CD4-positive, alpha-beta T cell (primary cell): ENCODE data around the gene ICAM2. TPM values are rescaled to one million over a fixed set of nuclear protein-coding genes. Genes with fewer than 3 reads are reported as not detected.

ENCODE experiments used
- ATAC-seq: fragments of 200-7000 bp; cut with Tn5 transposase; one replicate; pipeline ENCODE4 v1.10.0; 2022; ENCODE audit warnings: mild to moderate bottlenecking; ENCODE audit not compliant: poor library complexity
- CTCF ChIA-PET: fragments of 350-600 bp; sonication (Branson Sonifier 250); formaldehyde crosslinking; loops from one replicate; lab custom pipeline; 2021; ENCODE audit warnings: antibody characterized with exemption, inconsistent platforms; lab: Charles Lee
- POLR2A ChIA-PET: fragments of 350-600 bp; sonication (Branson Sonifier 250); formaldehyde crosslinking; loops from one replicate; lab custom pipeline; 2021; ENCODE audit warnings: antibody characterized with exemption, inconsistent platforms; lab: Charles Lee
- DNase-seq, 14 experiments: peaks; one replicate each; pipeline ENCODE4 v3.0.0-alpha.2; 2013 to 2020; ENCODE audit warnings: mixed read lengths in 2 of 14
- H3K27ac ChIP-seq, 2 donors: one replicate each; pipeline versions ENCODE4 v1.5.1 to v1.7.0; 2013; ENCODE audit warnings: low read length in 2 of 2, low read depth in 1 of 2, mild to moderate bottlenecking in 1 of 2
- H3K27me3 ChIP-seq, 2 experiments: 1 replicate in 1 of 2; 2 replicates in 1 of 2; pipeline versions ENCODE4 v1.6.1 to v1.7.0; 2013; ENCODE audit warnings: low read length in 2 of 2, control low read depth in 1 of 2, mild to moderate bottlenecking in 1 of 2, moderate library complexity in 1 of 2; ENCODE audit not compliant: insufficient read depth in 2 of 2, control insufficient read depth in 1 of 2
- H3K36me3 ChIP-seq: one replicate; pipeline ENCODE4 v1.6.1; 2013; ENCODE audit warnings: low read length, control low read depth; ENCODE audit not compliant: insufficient read depth
- H3K4me1 ChIP-seq: one replicate; pipeline ENCODE4 v1.6.1; 2013; ENCODE audit warnings: low read length, control low read depth; ENCODE audit not compliant: insufficient read depth
- H3K4me3 ChIP-seq: one replicate; pipeline ENCODE4 v1.5.1; 2013; ENCODE audit warnings: mild to moderate bottlenecking, low read length, moderate library complexity
- H3K9me3 ChIP-seq, 2 experiments: 1 replicate in 1 of 2; 2 replicates in 1 of 2; pipeline versions ENCODE4 v1.6.1 to v1.7.0; 2013; ENCODE audit warnings: low read length in 2 of 2, mild to moderate bottlenecking in 2 of 2, control low read depth in 1 of 2, moderate library complexity in 1 of 2; ENCODE audit not compliant: control insufficient read depth in 1 of 2, insufficient read depth in 1 of 2
- H3K27ac Mint-ChIP-seq: one replicate; pipeline ENCODE4 v1.8.0; 2020; ENCODE audit warnings: mixed read lengths
- H3K27me3 Mint-ChIP-seq: one replicate; pipeline ENCODE4 v1.8.0; 2021; ENCODE audit warnings: mixed read lengths
- H3K36me3 Mint-ChIP-seq: one replicate; pipeline ENCODE4 v1.8.0; 2021; ENCODE audit warnings: low read depth, mixed read lengths
- H3K4me1 Mint-ChIP-seq: one replicate; pipeline ENCODE4 v1.8.0; 2021; ENCODE audit warnings: low read depth, mixed read lengths
- H3K4me3 Mint-ChIP-seq: one replicate; pipeline ENCODE4 v1.8.0; 2020; ENCODE audit warnings: mild to moderate bottlenecking, mixed read lengths
- H3K9me3 Mint-ChIP-seq: one replicate; pipeline ENCODE4 v1.8.0; 2020; ENCODE audit warnings: mixed read lengths
- intact Hi-C, 2 experiments: fragments of 100-400 bp; cut with DNase I in 1 of 2; cut with micrococcal nuclease in 1 of 2; formaldehyde crosslinking; loops; one replicate each; pipeline versions ENCODE4 v1.15.1 to v1.9.0; 2023 to 2025; cut with DNase I, micrococcal nuclease
- total RNA-seq, 174 experiments: library from RNA in 2 of 174; stranded (reverse) in 2 of 174; gene quantifications; one replicate each; pipeline ENCODE4 v1.2.3 and lab custom pipeline; 2021 to 2026
- TF ChIP-seq, protein P1 (sequence below): fragments of 200-600 bp; IDR thresholded peaks from one replicate; pipeline ENCODE4 v1.8.0; 2022; ENCODE audit warnings: antibody characterized with exemption, mild to moderate bottlenecking

Gene ICAM2
- total RNA-seq, 2 experiments from 2014 or later = 50.6 to 54.7 TPM

DNA sequence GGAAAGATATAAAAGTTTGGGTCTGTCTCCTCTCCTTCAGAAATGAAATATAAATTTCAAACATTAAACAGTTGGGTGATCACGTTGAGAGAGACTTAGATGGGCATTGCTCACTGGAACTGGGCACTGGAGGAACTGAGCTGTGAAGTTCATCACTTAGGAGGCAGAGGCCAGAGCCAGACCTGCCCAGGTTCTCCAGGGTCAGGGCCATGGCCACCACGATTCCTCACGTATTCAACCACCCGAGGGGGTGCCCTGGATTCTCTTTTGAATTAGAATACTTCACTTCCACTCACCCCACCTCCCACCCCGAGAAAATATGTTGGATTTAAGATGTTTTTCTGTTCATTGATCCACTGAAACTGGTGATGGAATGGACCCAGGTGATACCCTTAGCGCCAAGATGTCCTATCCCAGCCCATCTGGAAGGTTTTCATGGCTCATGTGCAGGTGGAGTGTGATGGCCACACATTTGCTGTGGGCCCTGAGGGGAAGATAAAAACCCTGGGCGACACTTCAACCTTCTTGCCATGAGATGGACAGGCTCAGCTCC lies 16.1 kb downstream of the ICAM2 start:
- Histone ChIP-seq H3K9me3 (no peaks in the 10 kb centered on the region), H3K4me3 (no peak overlapping the region), H3K27ac (peak overlapping the region in 1 of 2 donors; percentile 64), H3K36me3 (peaks cover 75% of the 10 kb centered on the region), H3K27me3 (no peaks in the 10 kb centered on the region), H3K4me1 (peaks cover 52% of the 10 kb centered on the region)
- DNase-seq (no peak), ATAC-seq (no peak)
- Mint-ChIP-seq H3K9me3 (no peaks in the 10 kb centered on the region), H3K27me3 (no peaks in the 10 kb centered on the region), H3K4me3 (no peak overlapping the region), H3K27ac (peak overlapping the region; percentile 59), H3K4me1 (peaks cover 44% of the 10 kb centered on the region), H3K36me3 (peaks cover 75% of the 10 kb centered on the region)
- intact Hi-C loops = no loop called here
- ChIA-PET CTCF (interaction anchor here (1.2 to 1.9 kb wide), 2 partner anchors 12 to 25 kb away, joined by 3 to 5 read pairs; no protein-coding TSS in a partner anchor), POLR2A (interaction anchor here (4.0 kb wide), 1 partner anchor 15 kb away, joined by 31 read pairs; the partner anchor contains the start of gene ICAM2)
- TF ChIP-seq, protein P1, sequence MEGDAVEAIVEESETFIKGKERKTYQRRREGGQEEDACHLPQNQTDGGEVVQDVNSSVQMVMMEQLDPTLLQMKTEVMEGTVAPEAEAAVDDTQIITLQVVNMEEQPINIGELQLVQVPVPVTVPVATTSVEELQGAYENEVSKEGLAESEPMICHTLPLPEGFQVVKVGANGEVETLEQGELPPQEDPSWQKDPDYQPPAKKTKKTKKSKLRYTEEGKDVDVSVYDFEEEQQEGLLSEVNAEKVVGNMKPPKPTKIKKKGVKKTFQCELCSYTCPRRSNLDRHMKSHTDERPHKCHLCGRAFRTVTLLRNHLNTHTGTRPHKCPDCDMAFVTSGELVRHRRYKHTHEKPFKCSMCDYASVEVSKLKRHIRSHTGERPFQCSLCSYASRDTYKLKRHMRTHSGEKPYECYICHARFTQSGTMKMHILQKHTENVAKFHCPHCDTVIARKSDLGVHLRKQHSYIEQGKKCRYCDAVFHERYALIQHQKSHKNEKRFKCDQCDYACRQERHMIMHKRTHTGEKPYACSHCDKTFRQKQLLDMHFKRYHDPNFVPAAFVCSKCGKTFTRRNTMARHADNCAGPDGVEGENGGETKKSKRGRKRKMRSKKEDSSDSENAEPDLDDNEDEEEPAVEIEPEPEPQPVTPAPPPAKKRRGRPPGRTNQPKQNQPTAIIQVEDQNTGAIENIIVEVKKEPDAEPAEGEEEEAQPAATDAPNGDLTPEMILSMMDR = no peak

DNA sequence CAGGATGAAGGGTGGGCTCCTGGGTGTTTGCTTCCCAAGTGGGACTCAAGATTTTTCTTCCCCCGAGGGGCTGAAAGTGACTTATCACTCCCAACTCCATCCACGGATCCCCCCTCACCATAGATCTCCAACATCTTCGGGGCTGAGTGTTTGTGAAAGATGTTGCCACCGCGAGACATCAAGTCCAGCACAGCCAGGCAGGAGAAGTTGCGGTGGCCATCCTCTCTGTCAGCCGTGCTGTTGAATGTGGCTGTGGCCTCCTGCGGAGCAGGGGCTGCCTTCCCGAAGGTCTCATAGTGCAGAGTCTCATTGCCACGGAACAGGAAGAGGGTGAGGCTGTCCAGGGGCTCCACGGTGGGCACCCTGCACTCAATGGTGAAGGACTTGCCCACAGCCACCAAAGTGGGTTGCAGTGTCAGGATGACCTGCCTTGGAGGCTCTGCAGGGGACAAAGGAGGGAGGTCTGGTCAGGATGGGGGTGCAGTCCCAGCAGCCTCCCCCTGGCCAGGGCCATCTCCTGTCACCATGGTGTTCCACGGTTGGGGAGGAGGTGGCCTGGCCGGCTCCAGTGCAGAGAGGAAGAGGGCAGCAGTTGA lies 16.8 kb downstream of the ICAM2 start:
- ATAC-seq (no peak), DNase-seq (no peak)
- no peaks in the 10 kb centered on the region for H3K9me3 ChIP-seq
- Mint-ChIP-seq H3K27me3 (no peaks in the 10 kb centered on the region), H3K4me1 (peaks cover 43% of the 10 kb centered on the region), H3K4me3 (no peak overlapping the region), H3K9me3 (no peaks in the 10 kb centered on the region), H3K36me3 (peaks cover 69% of the 10 kb centered on the region), H3K27ac (peak overlapping the region; percentile 59)
- intact Hi-C loops = no loop called here
- ChIA-PET CTCF (no interaction called here), POLR2A (interaction anchor here (4.0 kb wide), 1 partner anchor 16 kb away, joined by 31 read pairs; the partner anchor contains the start of gene ICAM2)
- H3K27me3 ChIP-seq = no peaks in the 10 kb centered on the region
- H3K4me3 ChIP-seq = no peak overlapping the region
- peaks cover 52% of the 10 kb centered on the region for H3K4me1 ChIP-seq
- H3K36me3 ChIP-seq = peaks cover 70% of the 10 kb centered on the region
- H3K27ac ChIP-seq = no peak overlapping the region
- TF ChIP-seq, protein P1 = no peak

DNA sequence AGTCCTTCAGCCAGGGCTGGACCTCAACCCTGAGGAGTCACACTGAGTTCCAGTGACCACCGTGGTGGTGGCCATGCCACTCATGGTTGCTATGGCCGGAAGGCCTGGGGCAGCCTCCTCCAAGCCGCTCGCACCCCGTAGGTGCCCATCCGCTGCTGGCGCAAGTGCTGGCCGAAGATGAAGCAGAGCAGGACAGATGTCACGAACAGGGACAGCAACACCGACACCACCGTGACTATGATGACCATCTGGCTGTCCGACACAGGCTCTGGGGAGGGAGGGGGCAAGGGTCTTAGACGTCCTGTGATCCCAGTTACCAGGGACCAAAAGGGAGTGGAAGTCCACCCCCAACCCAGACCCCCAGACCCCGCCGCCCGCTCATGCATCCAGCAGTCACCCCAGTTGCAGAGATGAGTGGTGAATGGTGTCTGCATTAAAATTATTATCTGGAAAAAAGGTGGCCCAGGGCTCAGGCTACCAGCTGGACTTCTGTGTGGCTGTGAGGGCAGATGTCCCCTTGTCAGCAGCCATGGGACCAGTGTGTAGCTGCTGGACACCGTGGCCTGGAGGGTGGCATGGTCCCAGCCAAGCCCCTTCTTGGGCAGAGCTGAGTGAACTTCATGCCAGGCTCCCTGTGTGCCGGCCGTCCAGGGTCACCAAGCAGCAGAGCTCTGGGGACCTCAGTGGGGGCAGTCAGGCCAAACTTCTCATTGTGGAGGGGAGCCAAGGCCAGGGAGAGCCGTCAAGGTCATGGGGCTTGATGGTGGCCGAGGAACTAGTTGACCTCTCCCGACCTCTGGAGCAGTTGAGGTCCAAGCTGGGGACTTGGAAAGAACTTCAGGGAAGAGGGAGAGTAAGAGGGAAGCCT lies 17.5 kb downstream of the ICAM2 start:
- TF ChIP-seq, protein P1 = no peak
- Mint-ChIP-seq H3K36me3 (peaks cover 62% of the 10 kb centered on the region), H3K27ac (no peak overlapping the region), H3K9me3 (no peaks in the 10 kb centered on the region), H3K4me3 (no peak overlapping the region), H3K4me1 (peaks cover 41% of the 10 kb centered on the region), H3K27me3 (no peaks in the 10 kb centered on the region)
- Histone ChIP-seq H3K9me3 (no peaks in the 10 kb centered on the region), H3K36me3 (peaks cover 63% of the 10 kb centered on the region), H3K27me3 (no peaks in the 10 kb centered on the region), H3K4me1 (peaks cover 52% of the 10 kb centered on the region), H3K27ac (peak overlapping the region in 1 of 2 donors; percentile 27), H3K4me3 (no peak overlapping the region)
- intact Hi-C loops = no loop called here
- peak in 1 of 14 experiments; percentile 11 for DNase-seq
- ChIA-PET POLR2A (interaction anchor here (1.6 to 10.0 kb wide), 2 partner anchors 17 to 23 kb away, joined by 9 to 156 read pairs; partner anchors contain the start of gene ICAM2), CTCF (interaction anchor here (11.2 kb wide), 1 partner anchor 24 kb away, joined by 111 read pairs; no protein-coding TSS in a partner anchor)
- no peak for ATAC-seq
